ENCODE data around the gene XPO5. TPM values are rescaled to one million over a fixed set of nuclear protein-coding genes. Genes with fewer than 3 reads are reported as not detected.
A peak's percentile ranks its signal among the peaks of the same experiment; 100 is the strongest.

Gene XPO5
- total RNA-seq, 2 donors from 2014 or later = 11.9 to 33.2 TPM

GRCh38 chr6:43494321-43494720, 81.5 kb downstream of the XPO5 start:
- no peak for ATAC-seq (ENCODE audit: insufficient number of reproducible peaks, low FRiP score, low read depth)
- no peak overlapping the region for H3K4me3 ChIP-seq
- H3K36me3 ChIP-seq = peaks cover under 1% of the 10 kb centered on the region
- H3K27ac ChIP-seq = no peak overlapping the region
- TF ChIP-seq CTCF (IDR thresholded peaks at IDR 0.05) = no peak
- no peak for DNase-seq (ENCODE audit: low spot score)
- no peaks in the 10 kb centered on the region for H3K9me3 ChIP-seq
- no peaks in the 10 kb centered on the region for H3K27me3 ChIP-seq (replicated peaks; ENCODE audit: insufficient read depth)
- H3K4me1 ChIP-seq (ENCODE audit: control insufficient read depth in 1 of 2, low read depth in 2 of 2) = peaks cover 30 to 38% of the 10 kb centered on the region in 2 donors

- no peaks in the 10 kb centered on the region for H3K36me3 ChIP-seq
- peaks cover 30 to 33% of the 10 kb centered on the region in 2 donors for H3K4me1 ChIP-seq (ENCODE audit: control insufficient read depth in 1 of 2, low read depth in 2 of 2)
- H3K4me3 ChIP-seq = no peak overlapping the region
- no peak for ATAC-seq (ENCODE audit: insufficient number of reproducible peaks, low FRiP score, low read depth)
- H3K27me3 ChIP-seq (replicated peaks; ENCODE audit: insufficient read depth) = no peaks in the 10 kb centered on the region
- H3K27ac ChIP-seq = no peak overlapping the region
- no peak for DNase-seq (ENCODE audit: low spot score)
- no peaks in the 10 kb centered on the region for H3K9me3 ChIP-seq
- TF ChIP-seq CTCF (IDR thresholded peaks at IDR 0.05) = no peak
Measured at GRCh38 chr6:43493833-43494232, 82.0 kb downstream of the XPO5 start.

GRCh38 chr6:43493230-43493629, 82.6 kb downstream of the XPO5 start:
- Histone ChIP-seq H3K4me1 (ENCODE audit: control insufficient read depth in 1 of 2, low read depth in 2 of 2) (peaks cover 27 to 30% of the 10 kb centered on the region in 2 donors), H3K4me3 (no peak overlapping the region), H3K9me3 (no peaks in the 10 kb centered on the region), H3K36me3 (no peaks in the 10 kb centered on the region), H3K27ac (no peak overlapping the region), H3K27me3 (replicated peaks; ENCODE audit: insufficient read depth) (no peaks in the 10 kb centered on the region)
- DNase-seq (ENCODE audit: low spot score) (no peak), ATAC-seq (ENCODE audit: insufficient number of reproducible peaks, low FRiP score, low read depth) (no peak)
- no peak for TF ChIP-seq CTCF (IDR thresholded peaks at IDR 0.05)

GRCh38 chr6:43492673-43493072, 83.2 kb downstream of the XPO5 start:
- no peak for TF ChIP-seq CTCF (IDR thresholded peaks at IDR 0.05)
- ATAC-seq (ENCODE audit: insufficient number of reproducible peaks, low FRiP score, low read depth) (no peak), DNase-seq (ENCODE audit: low spot score) (no peak)
- no peaks in the 10 kb centered on the region for H3K9me3 ChIP-seq
- H3K27me3 ChIP-seq (replicated peaks; ENCODE audit: insufficient read depth) = no peaks in the 10 kb centered on the region
- H3K4me3 ChIP-seq = peak overlapping the region; percentile 43
- peak overlapping the region in 1 of 2 donors; percentile 27 for H3K27ac ChIP-seq
- H3K4me1 ChIP-seq (ENCODE audit: control insufficient read depth in 1 of 2, low read depth in 2 of 2) = peaks cover 25 to 30% of the 10 kb centered on the region in 2 donors
- no peaks in the 10 kb centered on the region for H3K36me3 ChIP-seq

- peak; percentile 67 for DNase-seq (ENCODE audit: low spot score)
- peak overlapping the region in 1 of 2 donors; percentile 27 for H3K27ac ChIP-seq
- H3K36me3 ChIP-seq = no peaks in the 10 kb centered on the region
- no peak for ATAC-seq (ENCODE audit: insufficient number of reproducible peaks, low FRiP score, low read depth)
- no peaks in the 10 kb centered on the region for H3K27me3 ChIP-seq (replicated peaks; ENCODE audit: insufficient read depth)
- TF ChIP-seq CTCF (IDR thresholded peaks at IDR 0.05) = no peak
- H3K9me3 ChIP-seq = no peaks in the 10 kb centered on the region
- H3K4me3 ChIP-seq = peak overlapping the region; percentile 43
- peaks cover 19 to 27% of the 10 kb centered on the region in 2 donors for H3K4me1 ChIP-seq (ENCODE audit: control insufficient read depth in 1 of 2, low read depth in 2 of 2)
Measured at GRCh38 chr6:43491750-43492661, 83.8 kb downstream of the XPO5 start.
